ENCODE results near the gene ZHX3. TPM values are rescaled to one million over a fixed set of nuclear protein-coding genes. Genes with fewer than 3 reads are reported as not detected.

The ZHX3 gene
- total and polyA plus RNA-seq, 9 of the 15 experiments (the other 6 are each of a cell fraction or from before 2014, with no cell fraction given) = 0.80 to 14.6 (median 4.9) TPM

DNA sequence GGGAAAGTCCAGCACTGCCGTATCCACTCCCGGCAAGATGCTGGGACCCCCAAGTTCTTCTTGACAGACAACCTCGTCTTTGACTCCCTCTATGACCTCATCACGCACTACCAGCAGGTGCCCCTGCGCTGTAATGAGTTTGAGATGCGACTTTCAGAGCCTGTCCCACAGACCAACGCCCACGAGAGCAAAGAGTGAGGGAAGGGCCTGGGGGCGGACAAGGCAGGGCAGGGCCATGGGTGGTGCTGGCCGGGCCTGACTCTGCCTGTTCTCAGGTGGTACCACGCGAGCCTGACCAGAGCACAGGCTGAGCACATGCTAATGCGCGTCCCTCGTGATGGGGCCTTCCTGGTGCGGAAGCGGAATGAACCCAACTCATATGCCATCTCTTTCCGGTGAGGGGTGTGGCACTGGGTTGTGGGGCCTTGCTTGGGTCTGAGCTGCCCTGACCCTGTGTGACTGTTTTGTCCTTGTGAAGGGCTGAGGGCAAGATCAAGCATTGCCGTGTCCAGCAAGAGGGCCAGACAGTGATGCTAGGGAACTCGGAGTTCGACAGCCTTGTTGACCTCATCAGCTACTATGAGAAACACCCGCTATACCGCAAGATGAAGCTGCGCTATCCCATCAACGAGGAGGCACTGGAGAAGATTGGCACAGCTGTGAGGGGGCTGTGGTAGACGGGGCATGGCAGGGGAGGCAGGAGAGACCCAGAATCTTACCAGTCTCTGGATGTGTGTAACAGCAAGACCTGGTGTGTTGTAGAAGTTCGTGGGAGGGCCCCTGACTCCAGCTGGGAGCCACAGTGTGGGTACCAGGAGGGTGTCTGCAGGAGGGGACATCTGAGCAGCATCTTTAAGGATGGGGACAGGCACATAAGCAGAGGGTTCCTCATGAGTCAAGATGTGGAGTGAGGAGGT is 151.1 kb downstream of the ZHX3 start:
- POLR2A ChIA-PET = interaction anchor here (0.6 to 0.8 kb wide), 2 partner anchors 13 to 333 kb away, joined by 3 to 5 read pairs; no protein-coding TSS in a partner anchor
- intact Hi-C loops (cut with micrococcal nuclease) (no loop called here), in situ Hi-C loops (cut with MboI) (no loop called here)
- ATAC-seq (no peak), FAIRE-seq (no peak), DNase-seq (ENCODE audit: extremely low read depth in 1 of 4, low spot score in 3 of 4) (no peak)
- no TSS peak for BruUV-seq (replicated peaks)
- no peaks in the 10 kb centered on the region for H3K4me1 ChIP-seq (replicated peaks in 1 of 2; ENCODE audit: control insufficient read depth in 2 of 2, insufficient read depth in 2 of 2, low read length in 2 of 2)
- no peak overlapping the region for H3K4me3 ChIP-seq
- H3K9me3 ChIP-seq (replicated peaks; ENCODE audit: control insufficient read depth, insufficient read depth, low read depth, low read length) = no peaks in the 10 kb centered on the region
- H3K9ac ChIP-seq (ENCODE audit: insufficient read depth in 1 of 2, low read depth in 2 of 2, low read length in 2 of 2) = peak overlapping the region in 1 of 2 experiments; percentile 20; a peak in 1 of 4 replicates
- no peaks in the 10 kb centered on the region; the same call in 1 of the 2 replicates for H4K20me1 ChIP-seq (replicated peaks; ENCODE audit: control insufficient read depth, insufficient read depth, low read length)
- no peak overlapping the region for H3K27ac ChIP-seq (ENCODE audit: extremely low read depth, low read depth, low read length)
- no peak overlapping the region for H2AFZ ChIP-seq (ENCODE audit: low read depth, low read length)
- CTCF ChIA-PET (ENCODE audit: low intra/inter-chr PET ratio) = no interaction called here
- H3K79me2 ChIP-seq (ENCODE audit: control insufficient read depth, insufficient read depth, low read length) = no peaks in the 10 kb centered on the region
- H3K4me2 ChIP-seq (ENCODE audit: insufficient read depth, low read length) = no peak overlapping the region
- H3K36me3 ChIP-seq (ENCODE audit: control insufficient read depth, insufficient read depth, low read length) = peaks cover 81% of the 10 kb centered on the region; the same call in 2 of the 3 replicates
- H3K27me3 ChIP-seq (ENCODE audit: control insufficient read depth in 2 of 2, insufficient read depth in 2 of 2, low read length in 2 of 2) = no peaks in the 10 kb centered on the region
- TF ChIP-seq SIX5 (IDR thresholded peaks at IDR 0.05; ENCODE audit: borderline replicate concordance in 1 of 2, insufficient read depth in 1 of 2, low read depth in 1 of 2, low read length in 2 of 2) = no peak
- TF ChIP-seq POLR2G (IDR thresholded peaks at IDR 0.05; ENCODE audit: low read depth, low read length) = 0 out of 2 replicates have a peak, but pooled peaks have one; percentile 14
- TF ChIP-seq ZBTB1 (CRISPR knock-in tag; IDR thresholded peaks at IDR 0.05; ENCODE audit: borderline replicate concordance, low read depth) = no peak
- no peak for TF ChIP-seq ZBED1 (IDR thresholded peaks at IDR 0.05)
- TF ChIP-seq SMAD3 (CRISPR knock-in tag; conservative IDR thresholded peaks at IDR 0.05) = no peak
- TF ChIP-seq, protein P1, sequence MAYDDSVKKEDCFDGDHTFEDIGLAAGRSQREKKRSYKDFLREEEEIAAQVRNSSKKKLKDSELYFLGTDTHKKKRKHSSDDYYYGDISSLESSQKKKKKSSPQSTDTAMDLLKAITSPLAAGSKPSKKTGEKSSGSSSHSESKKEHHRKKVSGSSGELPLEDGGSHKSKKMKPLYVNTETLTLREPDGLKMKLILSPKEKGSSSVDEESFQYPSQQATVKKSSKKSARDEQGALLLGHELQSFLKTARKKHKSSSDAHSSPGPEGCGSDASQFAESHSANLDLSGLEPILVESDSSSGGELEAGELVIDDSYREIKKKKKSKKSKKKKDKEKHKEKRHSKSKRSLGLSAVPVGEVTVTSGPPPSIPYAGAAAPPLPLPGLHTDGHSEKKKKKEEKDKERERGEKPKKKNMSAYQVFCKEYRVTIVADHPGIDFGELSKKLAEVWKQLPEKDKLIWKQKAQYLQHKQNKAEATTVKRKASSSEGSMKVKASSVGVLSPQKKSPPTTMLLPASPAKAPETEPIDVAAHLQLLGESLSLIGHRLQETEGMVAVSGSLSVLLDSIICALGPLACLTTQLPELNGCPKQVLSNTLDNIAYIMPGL (CRISPR knock-in tag; IDR thresholded peaks at IDR 0.05) = no peak
- TF ChIP-seq ZNF282 (CRISPR knock-in tag; IDR thresholded peaks at IDR 0.05) = no peak
- no peak for TF ChIP-seq HDGF (IDR thresholded peaks at IDR 0.05)
- TF ChIP-seq ZNF436 (CRISPR knock-in tag; IDR thresholded peaks at IDR 0.05) = no peak
- WGBS (ENCODE audit: insufficient coverage, low coverage, missing lambda C conversion rate) = 84% methylated on average over 25 of the region's 27 CpGs
- H3K9me1 ChIP-seq (ENCODE audit: control insufficient read depth, insufficient read depth, low read length) = peaks cover 2% of the 10 kb centered on the region
